ENCODE data around the gene ERBIN. TPM values are rescaled to one million over a fixed set of nuclear protein-coding genes. Genes with fewer than 3 reads are reported as not detected.
"Not testable (repeated sequence)": the region's sequence is repeated elsewhere in the genome, so short reads cannot be mapped to it uniquely, and the experiment has no call there.

ERBIN gene
- total RNA-seq, 4 donors from 2014 or later = 45.1 to 64.9 (median 56.9) TPM

DNA sequence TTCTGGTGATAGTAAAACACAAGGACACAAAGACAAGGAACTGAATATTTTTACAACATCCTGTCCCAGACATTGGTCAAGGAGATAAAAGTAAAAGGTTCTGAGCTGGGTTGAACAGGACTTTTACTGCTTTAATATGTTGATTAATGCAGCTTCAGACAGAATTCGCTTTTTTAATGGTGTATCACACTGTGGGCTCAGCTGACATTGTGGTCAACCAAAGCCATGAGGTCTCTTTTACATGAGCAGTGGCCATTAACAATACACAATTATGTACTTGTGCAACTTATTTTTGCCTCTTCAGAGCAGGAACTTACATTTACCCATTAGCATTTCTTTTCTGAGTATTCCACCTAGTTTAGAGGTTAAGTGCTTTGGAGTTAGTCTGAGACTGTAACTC is 22.8 kb upstream of the ERBIN start:
- TF ChIP-seq, protein P1, sequence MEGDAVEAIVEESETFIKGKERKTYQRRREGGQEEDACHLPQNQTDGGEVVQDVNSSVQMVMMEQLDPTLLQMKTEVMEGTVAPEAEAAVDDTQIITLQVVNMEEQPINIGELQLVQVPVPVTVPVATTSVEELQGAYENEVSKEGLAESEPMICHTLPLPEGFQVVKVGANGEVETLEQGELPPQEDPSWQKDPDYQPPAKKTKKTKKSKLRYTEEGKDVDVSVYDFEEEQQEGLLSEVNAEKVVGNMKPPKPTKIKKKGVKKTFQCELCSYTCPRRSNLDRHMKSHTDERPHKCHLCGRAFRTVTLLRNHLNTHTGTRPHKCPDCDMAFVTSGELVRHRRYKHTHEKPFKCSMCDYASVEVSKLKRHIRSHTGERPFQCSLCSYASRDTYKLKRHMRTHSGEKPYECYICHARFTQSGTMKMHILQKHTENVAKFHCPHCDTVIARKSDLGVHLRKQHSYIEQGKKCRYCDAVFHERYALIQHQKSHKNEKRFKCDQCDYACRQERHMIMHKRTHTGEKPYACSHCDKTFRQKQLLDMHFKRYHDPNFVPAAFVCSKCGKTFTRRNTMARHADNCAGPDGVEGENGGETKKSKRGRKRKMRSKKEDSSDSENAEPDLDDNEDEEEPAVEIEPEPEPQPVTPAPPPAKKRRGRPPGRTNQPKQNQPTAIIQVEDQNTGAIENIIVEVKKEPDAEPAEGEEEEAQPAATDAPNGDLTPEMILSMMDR (IDR thresholded peaks at IDR 0.05) = no peak
- no peak for DNase-seq (ENCODE audit: low spot score)

DNA sequence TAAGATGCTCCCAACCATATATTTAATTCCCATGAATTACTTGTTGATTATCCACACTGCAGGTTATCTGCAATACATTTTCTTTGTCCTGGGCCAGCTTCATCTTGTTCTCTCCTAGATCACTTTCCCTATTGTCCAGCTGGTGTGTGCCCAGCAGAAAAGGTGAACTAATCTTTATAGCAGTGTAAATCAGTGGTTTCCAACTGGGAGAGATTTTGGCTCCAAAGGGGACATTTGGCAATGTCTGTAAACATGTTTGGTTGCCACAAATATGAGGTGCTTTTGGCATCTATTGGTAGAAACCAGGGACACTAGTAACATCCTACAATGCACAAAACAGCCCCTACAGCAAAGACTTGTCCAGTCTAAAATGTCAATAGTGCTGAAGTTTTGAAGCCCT is 20.1 kb upstream of the ERBIN start:
- DNase-seq (ENCODE audit: low spot score) (no peak), ATAC-seq (ENCODE audit: low FRiP score) (no peak)
- TF ChIP-seq, protein P1 (IDR thresholded peaks at IDR 0.05) = no peak

More for the DNA sequence above, 22.8 kb upstream of the ERBIN start:
- no peak for ATAC-seq (ENCODE audit: low FRiP score)

DNA sequence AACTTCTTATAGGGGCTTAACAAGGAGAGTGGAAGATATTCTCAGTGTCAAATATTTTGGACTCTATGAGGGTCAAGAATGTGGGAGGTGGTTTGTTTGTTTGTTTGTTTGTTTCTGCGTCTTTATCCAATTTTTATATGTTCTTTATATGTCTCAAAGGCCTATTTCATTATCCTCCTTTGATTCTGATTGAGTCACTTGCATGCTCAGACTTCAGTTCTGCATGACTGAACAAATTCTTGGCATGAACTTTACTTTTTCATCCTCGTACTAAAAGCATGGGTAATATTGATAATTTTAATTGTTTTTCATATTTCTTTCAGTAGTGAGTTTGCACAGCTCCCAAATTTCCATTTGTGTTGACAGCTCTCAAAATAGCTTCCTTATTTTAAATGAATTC is 19.2 kb upstream of the ERBIN start:
- TF ChIP-seq, protein P1 (IDR thresholded peaks at IDR 0.05) = no peak
- ATAC-seq (ENCODE audit: low FRiP score) (no peak), DNase-seq (ENCODE audit: low spot score) (no peak)

DNA sequence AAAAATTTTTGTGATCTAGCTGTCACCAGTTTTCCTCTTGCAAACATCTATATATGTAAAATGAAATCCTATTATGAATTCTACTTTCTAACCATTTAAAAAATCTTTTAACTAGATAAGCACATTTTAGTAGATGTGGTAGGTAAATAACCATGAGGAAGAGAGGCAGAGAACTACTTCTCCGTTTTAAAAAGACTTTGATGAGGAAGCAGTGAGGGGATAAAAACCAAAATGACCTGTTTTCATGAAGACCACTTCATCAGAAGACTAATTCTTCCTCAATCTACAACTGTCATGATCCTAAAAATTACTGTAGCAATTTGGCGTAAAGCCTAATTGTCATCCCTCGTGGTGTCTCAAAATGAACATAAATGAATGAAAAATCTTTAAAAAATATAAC is 15.7 kb upstream of the ERBIN start:
- TF ChIP-seq, protein P1 (IDR thresholded peaks at IDR 0.05) = no peak
- ATAC-seq (ENCODE audit: low FRiP score) (no peak), DNase-seq (ENCODE audit: low spot score) (no peak)

DNA sequence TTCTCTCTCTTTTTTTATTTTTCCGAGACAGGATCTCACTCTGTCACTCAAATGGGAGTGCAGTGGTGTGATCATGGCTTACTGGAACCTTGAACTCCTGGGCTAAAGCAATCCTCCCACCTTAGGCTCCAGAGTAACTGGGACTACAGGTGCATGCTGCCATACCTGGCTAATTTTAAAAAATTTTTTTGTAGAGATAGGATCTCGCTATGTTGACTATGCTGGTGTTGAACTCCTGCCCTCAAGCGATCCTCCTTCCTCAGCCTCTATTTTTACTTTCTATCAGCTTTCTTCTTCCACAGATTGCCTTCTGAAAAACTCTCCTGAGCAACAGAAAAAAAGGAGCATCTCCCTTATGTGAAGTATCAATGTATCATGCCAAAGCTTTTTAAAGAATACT is 14.1 kb upstream of the ERBIN start:
- DNase-seq (ENCODE audit: low spot score) (no peak), ATAC-seq (ENCODE audit: low FRiP score) (no peak)
- TF ChIP-seq, protein P1 (IDR thresholded peaks at IDR 0.05) = no peak

DNA sequence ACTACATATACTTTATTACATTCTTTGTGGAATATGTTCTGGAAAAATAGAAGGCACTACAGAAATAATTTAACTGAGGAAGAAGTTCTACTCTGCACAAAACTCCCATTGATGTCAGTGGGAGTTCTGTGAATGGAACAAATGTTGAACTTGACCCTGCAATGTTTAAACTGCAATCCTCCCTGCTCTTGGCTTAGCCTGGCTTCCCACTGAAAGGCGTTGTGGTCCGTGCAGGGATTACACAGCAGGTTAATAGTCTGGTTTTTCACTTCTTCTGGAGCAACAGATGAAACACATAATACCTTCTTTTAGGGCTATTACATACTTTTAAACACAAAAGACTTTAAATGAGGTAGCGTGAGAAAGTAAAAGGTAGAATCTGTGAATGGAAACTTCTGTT is 12.9 kb upstream of the ERBIN start:
- ATAC-seq (ENCODE audit: low FRiP score) (no peak), DNase-seq (ENCODE audit: low spot score) (no peak)
- TF ChIP-seq, protein P1 (IDR thresholded peaks at IDR 0.05) = no peak

DNA sequence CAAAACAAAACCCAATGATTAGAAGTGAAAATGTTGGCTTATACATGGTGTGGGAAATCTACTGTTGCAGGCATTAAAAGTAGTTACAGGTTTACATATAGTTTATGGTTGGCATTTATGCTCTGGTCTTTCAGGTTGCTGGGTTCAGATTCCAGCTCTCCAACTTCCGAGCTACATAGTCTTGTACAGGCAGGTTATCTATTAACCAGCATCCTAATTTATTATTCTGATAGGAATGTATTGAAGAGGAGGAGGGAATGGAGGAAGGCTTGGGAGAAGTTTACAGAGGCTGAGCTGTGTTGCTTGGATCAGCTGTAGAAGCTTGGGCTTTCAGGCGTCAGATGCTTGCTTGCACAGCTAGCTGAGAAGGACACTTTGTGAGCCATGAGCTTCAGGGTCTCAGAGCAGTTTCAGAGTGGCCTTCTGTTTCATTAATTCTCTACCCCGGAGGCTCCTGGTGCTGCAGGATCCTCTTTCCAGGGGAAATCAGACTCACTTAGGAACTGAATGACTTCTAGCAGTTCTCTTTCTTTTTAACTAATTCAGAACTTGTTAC is 11.7 kb upstream of the ERBIN start:
- DNase-seq (ENCODE audit: low spot score) = no peak
- ATAC-seq (ENCODE audit: low FRiP score) = no peak
- TF ChIP-seq, protein P1 (IDR thresholded peaks at IDR 0.05) = no peak

DNA sequence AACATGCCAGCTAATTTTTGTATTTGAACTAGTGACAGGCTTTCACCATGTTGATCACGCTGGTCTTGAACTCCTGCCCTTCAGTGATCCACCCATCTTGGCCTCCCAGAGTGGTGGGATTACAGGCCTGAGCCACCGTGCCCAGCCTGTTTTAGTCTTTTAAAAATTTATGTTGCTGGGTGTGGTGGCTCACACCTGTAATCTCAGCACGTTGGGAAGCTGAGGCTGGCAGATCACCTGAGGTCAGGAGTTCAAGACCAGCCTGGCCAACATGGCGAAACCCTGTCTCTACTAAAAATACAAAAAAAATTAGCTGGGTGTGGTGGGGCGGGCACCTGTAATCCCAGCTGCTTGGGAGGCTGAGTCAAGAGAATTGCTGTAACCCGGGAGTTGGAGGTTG is 10.7 kb upstream of the ERBIN start:
- not testable (repeated sequence) for DNase-seq (ENCODE audit: low spot score); ATAC-seq (ENCODE audit: low FRiP score)

All from omental fat pad (tissue), 4 donors.